B cell (primary cell): ENCODE measurements around the gene TBC1D23. TPM values are rescaled to one million over a fixed set of nuclear protein-coding genes. Genes with fewer than 3 reads are reported as not detected.

Experiments
- ATAC-seq: fragments of 200-7000 bp; cut with Tn5 transposase; one replicate; pipeline ENCODE4 v1.10.0; 2021; ENCODE audit warnings: low read depth, mild to moderate bottlenecking, moderate number of reproducible peaks, moderate library complexity
- CTCF ChIA-PET: fragments of 350-600 bp; sonication (Branson Sonifier 250); formaldehyde crosslinking; loops from one replicate; lab custom pipeline; 2021; ENCODE audit warnings: antibody characterized with exemption, inconsistent platforms; lab: Charles Lee
- POLR2A ChIA-PET: fragments of 350-600 bp; sonication (Branson Sonifier 250); formaldehyde crosslinking; loops from one replicate; lab custom pipeline; 2021; ENCODE audit warnings: antibody characterized with exemption; lab: Charles Lee
- DNase-seq: peaks from one replicate; pipeline ENCODE4 v3.0.0; 2013
- H2AFZ ChIP-seq: 2 replicates; pipeline ENCODE4 v1.6.1; 2012; ENCODE audit warnings: mild to moderate bottlenecking, low read depth, low read length; ENCODE audit not compliant: insufficient read depth, poor library complexity, severe bottlenecking
- H3K27ac ChIP-seq, 2 donors: 1 replicate in 1 of 2; 2 replicates in 1 of 2; pipeline ENCODE4 v1.5.1; 2012 to 2013; ENCODE audit warnings: low read length in 2 of 2, mild to moderate bottlenecking in 2 of 2, moderate library complexity in 1 of 2
- H3K27me3 ChIP-seq, 4 experiments: fragments of 200-600 bp in 1 of 4; sonication (generic) in 1 of 4; replicated peaks in 1 of 4; 1 replicate in 2 of 4; 2 replicates in 2 of 4; pipeline versions ENCODE4 v1.6.1 to v1.7.0; 2013 to 2016; ENCODE audit warnings: low read length in 3 of 4, mild to moderate bottlenecking in 2 of 4, mixed read lengths in 1 of 4, moderate library complexity in 1 of 4; ENCODE audit not compliant: insufficient read depth in 4 of 4, control insufficient read depth in 3 of 4; ENCODE audit errors: control extremely low read depth in 1 of 4
- H3K36me3 ChIP-seq, 2 experiments: replicated peaks in 1 of 2; 1 replicate in 1 of 2; 2 replicates in 1 of 2; pipeline versions ENCODE4 v1.6.1 to v1.7.1; 2013; ENCODE audit warnings: low read length in 1 of 2; ENCODE audit not compliant: insufficient read depth in 2 of 2, control insufficient read depth in 1 of 2; ENCODE audit errors: control extremely low read depth in 1 of 2, extremely low read depth in 1 of 2
- H3K4me1 ChIP-seq, 2 donors: fragments of 200-600 bp in 1 of 2; sonication (generic) in 1 of 2; 1 replicate in 1 of 2; 2 replicates in 1 of 2; pipeline versions ENCODE4 v1.5.1 to v1.6.1; 2013 to 2017; ENCODE audit warnings: low read length in 2 of 2; ENCODE audit not compliant: control insufficient read depth in 2 of 2, insufficient read depth in 2 of 2
- H3K4me2 ChIP-seq: replicated peaks from 2 replicates; pipeline ENCODE3; 2012; ENCODE audit warnings: mild to moderate bottlenecking, low read depth, low read length; ENCODE audit not compliant: poor library complexity, severe bottlenecking
- H3K4me3 ChIP-seq, 5 experiments: fragments of 200-600 bp in 1 of 5; sonication (generic) in 1 of 5; 1 replicate in 3 of 5; 2 replicates in 2 of 5; pipeline versions ENCODE4 v1.5.1 to v1.7.0; 2011 to 2016; ENCODE audit warnings: low read length in 4 of 5, mild to moderate bottlenecking in 4 of 5, low read depth in 2 of 5, control low read depth in 1 of 5, moderate library complexity in 1 of 5; ENCODE audit not compliant: insufficient read depth in 1 of 5; ENCODE audit errors: control extremely low read depth in 1 of 5, extremely low read depth in 1 of 5
- H3K79me2 ChIP-seq: fragments of 200-600 bp; sonication (generic); one replicate; pipeline ENCODE4 v1.6.0; 2016; ENCODE audit warnings: low read length; ENCODE audit not compliant: control insufficient read depth, insufficient read depth
- H3K9ac ChIP-seq: fragments of 200-600 bp; sonication (generic); 2 replicates; pipeline ENCODE4 v1.6.1; 2017; ENCODE audit warnings: mild to moderate bottlenecking, low read length, moderate library complexity
- H3K9me3 ChIP-seq, 3 donors: one replicate each; pipeline versions ENCODE4 v1.6.1 to v1.7.1; 2013; ENCODE audit warnings: low read length in 2 of 3; ENCODE audit not compliant: control insufficient read depth in 2 of 3, insufficient read depth in 1 of 3; ENCODE audit errors: control extremely low read depth in 1 of 3
- H4K20me1 ChIP-seq: 2 replicates; pipeline ENCODE4 v1.6.0; 2012; ENCODE audit warnings: mild to moderate bottlenecking, low read length; ENCODE audit not compliant: insufficient read depth, control insufficient read depth, poor library complexity, severe bottlenecking
- H3K27ac Mint-ChIP-seq: one replicate; pipeline ENCODE4 v1.8.0; 2021; ENCODE audit warnings: mixed read lengths
- H3K27me3 Mint-ChIP-seq: one replicate; pipeline ENCODE4 v1.8.0; 2021; ENCODE audit warnings: mixed read lengths
- H3K4me1 Mint-ChIP-seq: one replicate; pipeline ENCODE4 v1.8.0; 2021; ENCODE audit warnings: mixed read lengths
- H3K4me3 Mint-ChIP-seq: one replicate; pipeline ENCODE4 v1.8.0; 2021; ENCODE audit warnings: mixed read lengths
- H3K9me3 Mint-ChIP-seq: one replicate; pipeline ENCODE4 v1.8.0; 2022; ENCODE audit warnings: mixed read lengths; ENCODE audit not compliant: insufficient read depth
- EZH2 ChIP-seq: IDR thresholded peaks from 2 replicates; pipeline ENCODE4 v1.6.1; 2012; ENCODE audit warnings: borderline replicate concordance, low read depth, mild to moderate bottlenecking, moderate library complexity, low read length; ENCODE audit not compliant: insufficient read depth, poor library complexity, severe bottlenecking
- WGBS: methylation state at CpG from one replicate; pipeline ENCODE4 v1.1.5; 2013; ENCODE audit warnings: missing lambda C conversion rate; ENCODE audit not compliant: insufficient coverage; 5-methylcytosine and 5-hydroxymethylcytosine counted together
- intact Hi-C: fragments of 100-400 bp; cut with micrococcal nuclease; formaldehyde crosslinking; loops from one replicate; pipeline ENCODE4 v1.10.0; 2022
- polyA plus RNA-seq: library from polyadenylated mRNA; depleted of rRNA; stranded (reverse); fragments of >200 nt; gene quantifications from 2 replicates; pipeline ENCODE4 v1.2.3, GENCODE V29; 2012
- total RNA-seq, 2 donors: library from RNA; stranded (reverse); fragments of 120-200 nt in 1 of 2; gene quantifications; 1 replicate in 1 of 2; 2 replicates in 1 of 2; pipeline versions ENCODE4 v1.2.3 to v1.2.4, GENCODE V29; 2013 to 2022
- TF ChIP-seq, protein P1 (sequence below): fragments of 200-600 bp; IDR thresholded peaks from one replicate; pipeline ENCODE4 v1.8.0; 2022; ENCODE audit warnings: antibody characterized with exemption, mild to moderate bottlenecking

Gene TBC1D23
- total and polyA plus RNA-seq, 2 donors (not counting 1 experiment from before 2014, with no cell fraction given), result 7.2 to 36.5 TPM

DNA sequence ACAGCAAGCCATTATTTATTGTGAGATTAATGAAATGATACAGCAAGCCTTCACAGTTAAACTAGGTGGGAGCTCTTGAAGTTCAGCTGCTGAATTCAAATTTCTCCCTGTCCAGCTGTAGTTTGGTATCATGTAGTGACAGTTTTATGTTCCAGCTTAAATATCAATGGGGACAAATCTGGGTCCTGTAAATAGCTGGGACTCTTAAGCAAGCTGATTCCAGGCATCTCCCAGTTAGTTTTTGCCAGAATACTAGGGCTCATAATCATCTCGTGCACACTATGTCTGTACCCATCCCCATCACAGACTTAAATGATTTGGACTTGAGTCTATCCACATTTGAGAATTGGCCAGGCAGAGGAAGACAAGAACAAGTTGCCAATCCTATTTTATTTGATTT, 45.9 kb downstream of the TBC1D23 start:
- H3K27me3 Mint-ChIP-seq, result no peaks in the 10 kb centered on the region
- no CpG with 5 or more reads among the region's 1 CpG for WGBS
- ATAC-seq (no peak), DNase-seq (no peak)
- H3K27ac Mint-ChIP-seq, result no peak overlapping the region
- H3K4me1 Mint-ChIP-seq, result no peaks in the 10 kb centered on the region
- Histone ChIP-seq H4K20me1 (no peaks in the 10 kb centered on the region), H3K27me3 (no peaks in the 10 kb centered on the region), H2AFZ (no peak overlapping the region), H3K27ac (no peak overlapping the region), H3K9ac (no peak overlapping the region), H3K79me2 (no peaks in the 10 kb centered on the region), H3K9me3 (no peaks in the 10 kb centered on the region), H3K36me3 (peaks cover 6 to 33% of the 10 kb centered on the region in 2 experiments), H3K4me3 (no peak overlapping the region), H3K4me2 (no peak overlapping the region), H3K4me1 (no peaks in the 10 kb centered on the region)
- TF ChIP-seq, protein P1, sequence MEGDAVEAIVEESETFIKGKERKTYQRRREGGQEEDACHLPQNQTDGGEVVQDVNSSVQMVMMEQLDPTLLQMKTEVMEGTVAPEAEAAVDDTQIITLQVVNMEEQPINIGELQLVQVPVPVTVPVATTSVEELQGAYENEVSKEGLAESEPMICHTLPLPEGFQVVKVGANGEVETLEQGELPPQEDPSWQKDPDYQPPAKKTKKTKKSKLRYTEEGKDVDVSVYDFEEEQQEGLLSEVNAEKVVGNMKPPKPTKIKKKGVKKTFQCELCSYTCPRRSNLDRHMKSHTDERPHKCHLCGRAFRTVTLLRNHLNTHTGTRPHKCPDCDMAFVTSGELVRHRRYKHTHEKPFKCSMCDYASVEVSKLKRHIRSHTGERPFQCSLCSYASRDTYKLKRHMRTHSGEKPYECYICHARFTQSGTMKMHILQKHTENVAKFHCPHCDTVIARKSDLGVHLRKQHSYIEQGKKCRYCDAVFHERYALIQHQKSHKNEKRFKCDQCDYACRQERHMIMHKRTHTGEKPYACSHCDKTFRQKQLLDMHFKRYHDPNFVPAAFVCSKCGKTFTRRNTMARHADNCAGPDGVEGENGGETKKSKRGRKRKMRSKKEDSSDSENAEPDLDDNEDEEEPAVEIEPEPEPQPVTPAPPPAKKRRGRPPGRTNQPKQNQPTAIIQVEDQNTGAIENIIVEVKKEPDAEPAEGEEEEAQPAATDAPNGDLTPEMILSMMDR, result no peak
- no peak for TF ChIP-seq EZH2
- H3K9me3 Mint-ChIP-seq, result no peaks in the 10 kb centered on the region
- intact Hi-C loops, result no loop called here
- ChIA-PET POLR2A (no interaction called here), CTCF (interaction anchor here (1.9 kb wide), 1 partner anchor 10 kb away, joined by 5 read pairs; no protein-coding TSS in a partner anchor)
- no peak overlapping the region for H3K4me3 Mint-ChIP-seq

DNA sequence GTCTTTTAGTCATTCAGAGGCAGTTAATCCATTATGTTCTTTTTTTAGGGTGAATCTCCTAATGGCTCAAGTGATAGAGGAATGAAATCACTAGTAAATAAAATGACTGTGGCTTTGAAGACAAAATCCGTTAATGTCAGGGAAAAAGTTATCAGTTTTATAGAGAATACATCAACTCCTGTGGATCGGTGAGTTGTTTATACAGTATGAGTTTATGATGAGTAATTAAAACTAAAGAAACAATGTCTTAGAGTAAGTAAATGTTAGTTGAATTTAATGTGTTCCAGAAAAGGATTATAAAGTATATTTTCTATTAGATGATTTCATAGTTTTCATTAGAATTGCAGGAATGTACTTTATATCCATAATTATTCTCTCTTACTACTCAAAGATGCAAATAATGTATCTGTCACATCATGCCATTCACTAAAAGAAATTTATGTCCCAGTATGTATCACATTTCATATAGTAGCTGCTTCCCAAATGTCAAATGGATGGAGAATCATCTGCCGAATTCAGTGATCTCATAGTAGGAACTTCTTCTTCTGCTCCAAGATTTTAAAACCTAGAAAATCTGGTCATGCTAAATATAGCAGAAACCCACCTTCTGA, 49.7 kb downstream of the TBC1D23 start:
- Histone ChIP-seq H3K9me3 (no peaks in the 10 kb centered on the region), H3K27me3 (no peaks in the 10 kb centered on the region), H3K27ac (no peak overlapping the region), H3K9ac (no peak overlapping the region), H3K4me2 (no peak overlapping the region), H3K4me3 (no peak overlapping the region), H2AFZ (no peak overlapping the region), H4K20me1 (no peaks in the 10 kb centered on the region), H3K79me2 (no peaks in the 10 kb centered on the region), H3K4me1 (no peaks in the 10 kb centered on the region), H3K36me3 (peaks cover 2 to 31% of the 10 kb centered on the region in 2 experiments)
- H3K4me1 Mint-ChIP-seq, result no peaks in the 10 kb centered on the region
- H3K4me3 Mint-ChIP-seq, result no peak overlapping the region
- no peak for ATAC-seq
- no peak overlapping the region for H3K27ac Mint-ChIP-seq
- POLR2A ChIA-PET, result no interaction called here
- CTCF ChIA-PET, result no interaction called here
- no CpG with 5 or more reads among the region's 3 CpGs for WGBS
- no peaks in the 10 kb centered on the region for H3K9me3 Mint-ChIP-seq
- no peak for DNase-seq
- intact Hi-C loops, result no loop called here
- no peak for TF ChIP-seq EZH2
- TF ChIP-seq, protein P1, result no peak
- no peaks in the 10 kb centered on the region for H3K27me3 Mint-ChIP-seq
